Loucy (cell line): Measurements from ENCODE around the gene PARD3B.

Source experiments
- H2AFZ ChIP-seq: fragments of 200-600 bp; sonication (generic); 2 replicates; pipeline ENCODE4 v1.6.0; 2016; ENCODE audit warnings: antibody characterized with exemption, mild to moderate bottlenecking, low read length, moderate library complexity
- H3F3A ChIP-seq: fragments of 200-600 bp; 2 replicates; pipeline ENCODE4 v1.6.0; 2016; ENCODE audit warnings: antibody characterized with exemption, low read depth, mild to moderate bottlenecking
- H3K27me3 ChIP-seq: fragments of 200-600 bp; sonication (generic); 2 replicates; pipeline ENCODE4 v1.6.1; 2014; ENCODE audit warnings: low read length, mild to moderate bottlenecking; ENCODE audit not compliant: insufficient read depth, poor library complexity, severe bottlenecking
- H3K36me3 ChIP-seq: fragments of 200-600 bp; sonication (generic); 2 replicates; pipeline ENCODE4 v1.6.1; 2016; ENCODE audit warnings: low read length; ENCODE audit not compliant: insufficient read depth
- H3K4me1 ChIP-seq: fragments of 200-600 bp; sonication (generic); 2 replicates; pipeline ENCODE4 v1.5.1; 2014; ENCODE audit warnings: low read length, mild to moderate bottlenecking; ENCODE audit not compliant: insufficient read depth, poor library complexity, severe bottlenecking
- H3K4me2 ChIP-seq: fragments of 200-600 bp; sonication (generic); 2 replicates; pipeline ENCODE4 v1.6.0; 2014; ENCODE audit warnings: antibody characterized with exemption, low read length, low read depth, mild to moderate bottlenecking; ENCODE audit not compliant: poor library complexity, severe bottlenecking
- H3K4me3 ChIP-seq: fragments of 200-600 bp; sonication (generic); 2 replicates; pipeline ENCODE4 v1.5.1; 2014; ENCODE audit warnings: low read length, mild to moderate bottlenecking, mixed read lengths; ENCODE audit not compliant: poor library complexity, severe bottlenecking
- H3K79me2 ChIP-seq: fragments of 200-600 bp; sonication (generic); 2 replicates; pipeline ENCODE4 v1.6.1; 2014; ENCODE audit warnings: low read length; ENCODE audit not compliant: insufficient read depth
- H3K9ac ChIP-seq: fragments of 200-600 bp; sonication (generic); 2 replicates; pipeline ENCODE4 v1.6.0; 2014; ENCODE audit warnings: mild to moderate bottlenecking, low read depth, low read length, moderate library complexity; ENCODE audit not compliant: poor library complexity, severe bottlenecking
- H3K9me2 ChIP-seq: fragments of 200-600 bp; sonication (generic); replicated peaks from 2 replicates; pipeline ENCODE4 v1.6.1; 2016; ENCODE audit warnings: low read depth, low read length, mixed read lengths
- H3K9me3 ChIP-seq: fragments of 200-600 bp; sonication (generic); 2 replicates; pipeline ENCODE4 v1.6.1; 2014; ENCODE audit warnings: mild to moderate bottlenecking, antibody characterized with exemption, low read length, low read depth; ENCODE audit not compliant: insufficient read depth
- H4K20me1 ChIP-seq: fragments of 200-600 bp; sonication (generic); 2 replicates; pipeline ENCODE4 v1.6.0; 2014; ENCODE audit warnings: antibody characterized with exemption, low read length, mild to moderate bottlenecking; ENCODE audit not compliant: insufficient read depth, poor library complexity, severe bottlenecking
- EZH2phosphoT487 ChIP-seq: fragments of 200-600 bp; IDR thresholded peaks from 2 replicates; pipeline ENCODE4 v1.6.1; 2018; ENCODE audit warnings: antibody characterized with exemption, mild to moderate bottlenecking, moderate library complexity, borderline replicate concordance
- TF ChIP-seq, protein P1 (sequence below): fragments of 200-600 bp; sonication (generic); conservative IDR thresholded peaks from 2 replicates; pipeline ENCODE4 v1.5.1; 2014; ENCODE audit warnings: mild to moderate bottlenecking, antibody characterized with exemption, low read length

Gene PARD3B

GRCh38 chr2:204948024-204948763, 402.9 kb downstream of the PARD3B start:
- H2AFZ ChIP-seq, result no peak overlapping the region
- H3K9me3 ChIP-seq, result peaks cover 18% of the 10 kb centered on the region
- H3K36me3 ChIP-seq, result no peaks in the 10 kb centered on the region
- no peaks in the 10 kb centered on the region for H3K9me2 ChIP-seq
- H3K9ac ChIP-seq, result no peak overlapping the region
- H3K4me3 ChIP-seq, result no peak overlapping the region
- H3K79me2 ChIP-seq, result no peaks in the 10 kb centered on the region
- TF ChIP-seq, protein P1, sequence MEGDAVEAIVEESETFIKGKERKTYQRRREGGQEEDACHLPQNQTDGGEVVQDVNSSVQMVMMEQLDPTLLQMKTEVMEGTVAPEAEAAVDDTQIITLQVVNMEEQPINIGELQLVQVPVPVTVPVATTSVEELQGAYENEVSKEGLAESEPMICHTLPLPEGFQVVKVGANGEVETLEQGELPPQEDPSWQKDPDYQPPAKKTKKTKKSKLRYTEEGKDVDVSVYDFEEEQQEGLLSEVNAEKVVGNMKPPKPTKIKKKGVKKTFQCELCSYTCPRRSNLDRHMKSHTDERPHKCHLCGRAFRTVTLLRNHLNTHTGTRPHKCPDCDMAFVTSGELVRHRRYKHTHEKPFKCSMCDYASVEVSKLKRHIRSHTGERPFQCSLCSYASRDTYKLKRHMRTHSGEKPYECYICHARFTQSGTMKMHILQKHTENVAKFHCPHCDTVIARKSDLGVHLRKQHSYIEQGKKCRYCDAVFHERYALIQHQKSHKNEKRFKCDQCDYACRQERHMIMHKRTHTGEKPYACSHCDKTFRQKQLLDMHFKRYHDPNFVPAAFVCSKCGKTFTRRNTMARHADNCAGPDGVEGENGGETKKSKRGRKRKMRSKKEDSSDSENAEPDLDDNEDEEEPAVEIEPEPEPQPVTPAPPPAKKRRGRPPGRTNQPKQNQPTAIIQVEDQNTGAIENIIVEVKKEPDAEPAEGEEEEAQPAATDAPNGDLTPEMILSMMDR, result no peak
- TF ChIP-seq EZH2phosphoT487, result no peak
- no peak overlapping the region for H3K4me2 ChIP-seq
- H3F3A ChIP-seq, result no peaks in the 10 kb centered on the region
- peaks cover 25% of the 10 kb centered on the region for H3K4me1 ChIP-seq
- H4K20me1 ChIP-seq, result no peaks in the 10 kb centered on the region
- H3K27me3 ChIP-seq, result no peaks in the 10 kb centered on the region

- Histone ChIP-seq H3K4me2 (no peak overlapping the region), H3F3A (no peaks in the 10 kb centered on the region), H3K79me2 (no peaks in the 10 kb centered on the region), H2AFZ (no peak overlapping the region), H3K9me2 (no peaks in the 10 kb centered on the region), H3K27me3 (no peaks in the 10 kb centered on the region), H3K4me1 (peaks cover 31% of the 10 kb centered on the region), H3K9me3 (peaks cover 18% of the 10 kb centered on the region), H3K4me3 (no peak overlapping the region), H3K9ac (no peak overlapping the region), H3K36me3 (no peaks in the 10 kb centered on the region), H4K20me1 (no peaks in the 10 kb centered on the region)
- TF ChIP-seq, protein P1, result no peak
- no peak for TF ChIP-seq EZH2phosphoT487
These were observed 403.5 kb downstream of the PARD3B start for GRCh38 chr2:204948822-204949221.

- Histone ChIP-seq H3K79me2 (no peaks in the 10 kb centered on the region), H3K4me2 (no peak overlapping the region), H2AFZ (no peak overlapping the region), H3K9me3 (peaks cover 5% of the 10 kb centered on the region; the same call in 1 of the 2 replicates), H3K27me3 (no peaks in the 10 kb centered on the region), H3K9me2 (no peaks in the 10 kb centered on the region), H3F3A (no peaks in the 10 kb centered on the region), H4K20me1 (no peaks in the 10 kb centered on the region), H3K9ac (no peak overlapping the region), H3K4me3 (no peak overlapping the region), H3K4me1 (peaks cover 42% of the 10 kb centered on the region), H3K36me3 (no peaks in the 10 kb centered on the region)
- TF ChIP-seq EZH2phosphoT487, result no peak
- TF ChIP-seq, protein P1, result no peak
These were observed 405.5 kb downstream of the PARD3B start for GRCh38 chr2:204950695-204951346.
